Stimulated activated CD4-positive, alpha-beta T cell treated with anti-CD3 and anti-CD28 coated beads, Interleukin-12 subunit alpha, Interleukin-12 subunit beta, amount 100 ng/mL, for 4 hours (primary cell): ENCODE data around the gene RGS19.

Source experiments
- DNase-seq: peaks from one replicate; pipeline ENCODE4 v3.0.0-alpha.2; 2020

Gene RGS19

DNA sequence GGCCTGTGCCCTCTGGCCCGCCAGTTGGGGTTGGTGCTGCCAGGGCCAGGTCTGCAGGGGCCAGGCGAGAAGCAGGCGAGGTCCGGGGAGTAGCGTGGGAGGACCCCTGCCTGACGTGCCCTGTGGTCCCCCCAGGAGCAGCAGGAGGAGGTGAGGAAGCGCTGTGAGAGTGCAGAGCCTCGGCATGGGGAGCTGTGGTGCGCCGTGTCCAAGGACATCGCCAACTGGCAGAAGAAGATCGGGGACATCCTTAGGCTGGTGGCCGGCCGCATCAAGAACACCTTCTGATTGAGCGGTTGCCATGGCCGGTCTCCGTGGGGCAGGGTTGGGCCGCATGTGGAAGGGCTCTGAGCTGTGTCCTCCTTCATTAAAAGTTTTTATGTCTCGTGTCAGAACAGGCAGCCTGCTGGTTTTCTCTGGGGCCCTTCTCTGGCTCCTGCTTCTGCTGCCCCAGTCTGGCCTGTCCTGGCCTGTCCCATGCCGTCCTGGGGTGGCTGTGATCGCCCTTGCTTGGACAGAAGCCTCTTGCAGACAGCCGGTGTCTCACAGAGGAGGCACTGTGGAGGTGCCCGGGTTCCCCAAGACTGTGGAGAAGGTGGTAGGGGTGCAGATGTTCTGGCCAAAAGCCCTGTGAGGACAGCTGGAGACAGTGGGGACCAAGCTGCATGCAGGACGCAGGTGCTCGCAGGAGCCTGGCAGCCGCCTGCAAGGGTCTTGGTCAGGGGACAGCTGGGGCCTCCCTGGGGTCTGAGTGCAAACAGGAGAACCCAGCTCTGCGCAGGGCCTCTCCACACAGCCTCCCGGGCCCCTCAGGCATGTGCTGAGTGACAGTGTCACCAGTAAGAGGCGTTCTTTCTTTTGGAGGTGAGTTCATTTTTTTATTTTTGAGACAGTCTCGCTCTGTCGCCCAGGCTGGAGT lies 46.4 kb downstream of the RGS19 start:
- DNase-seq = no peak

DNA sequence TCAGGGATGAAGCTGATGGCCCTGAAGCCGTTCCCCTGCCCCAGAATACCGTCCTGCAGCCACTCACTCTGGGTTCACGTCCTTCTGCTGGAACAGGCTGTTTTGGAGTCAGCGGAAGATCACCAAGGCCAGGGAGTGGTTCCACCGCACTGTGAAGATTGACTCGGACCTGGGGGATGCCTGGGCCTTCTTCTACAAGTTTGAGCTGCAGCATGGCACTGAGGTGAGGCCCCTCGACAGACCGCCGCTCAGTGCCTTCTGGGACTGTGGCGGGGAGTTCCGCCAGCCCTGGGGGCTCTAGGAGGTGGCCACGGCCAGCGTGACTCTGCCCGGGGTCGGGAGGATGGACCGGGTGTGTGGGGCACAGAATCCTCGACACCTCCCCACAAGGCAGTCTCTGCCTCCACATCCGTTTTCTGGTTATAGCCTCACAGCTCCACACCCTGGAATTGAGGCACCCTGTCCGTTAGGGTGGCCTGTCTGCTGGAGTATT lies 47.5 kb downstream of the RGS19 start:
- no peak for DNase-seq

DNA sequence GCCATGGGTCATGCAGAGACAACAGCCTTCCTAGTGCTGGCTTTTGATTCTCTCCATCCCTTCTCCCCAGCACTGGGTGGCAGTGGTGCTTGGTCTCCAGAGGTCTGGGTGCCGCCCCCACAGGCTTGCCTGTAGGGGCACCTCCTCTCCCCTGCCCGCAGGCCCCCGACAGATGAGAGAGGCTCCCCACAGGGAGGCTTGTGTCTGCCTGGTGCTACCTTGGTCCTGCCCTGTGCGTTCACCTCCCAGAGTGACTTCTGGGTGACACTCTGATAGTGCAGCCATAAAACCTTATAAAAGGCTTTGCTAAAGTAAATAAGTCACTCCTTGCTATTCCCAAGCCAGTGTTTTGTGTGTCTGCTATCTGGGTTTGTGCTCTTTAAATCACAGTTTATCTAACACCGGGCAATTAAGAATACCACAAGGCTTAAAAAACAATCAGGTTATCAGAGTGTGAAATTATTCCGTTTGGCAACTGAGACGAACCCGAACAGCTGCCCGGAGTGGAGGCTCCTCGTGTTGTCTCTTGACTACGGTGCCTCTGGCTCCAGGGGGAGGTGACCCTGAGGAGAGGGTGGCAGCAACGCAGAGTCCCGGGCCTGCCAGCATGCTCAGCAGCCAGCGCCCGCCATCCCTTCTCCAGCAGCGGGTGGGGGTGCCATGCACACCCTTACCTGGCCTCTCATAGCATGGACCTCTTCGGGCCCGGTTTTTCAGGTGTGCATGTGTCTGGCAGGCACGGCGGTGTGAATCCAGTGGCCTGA lies 48.8 kb downstream of the RGS19 start:
- DNase-seq = no peak

DNA sequence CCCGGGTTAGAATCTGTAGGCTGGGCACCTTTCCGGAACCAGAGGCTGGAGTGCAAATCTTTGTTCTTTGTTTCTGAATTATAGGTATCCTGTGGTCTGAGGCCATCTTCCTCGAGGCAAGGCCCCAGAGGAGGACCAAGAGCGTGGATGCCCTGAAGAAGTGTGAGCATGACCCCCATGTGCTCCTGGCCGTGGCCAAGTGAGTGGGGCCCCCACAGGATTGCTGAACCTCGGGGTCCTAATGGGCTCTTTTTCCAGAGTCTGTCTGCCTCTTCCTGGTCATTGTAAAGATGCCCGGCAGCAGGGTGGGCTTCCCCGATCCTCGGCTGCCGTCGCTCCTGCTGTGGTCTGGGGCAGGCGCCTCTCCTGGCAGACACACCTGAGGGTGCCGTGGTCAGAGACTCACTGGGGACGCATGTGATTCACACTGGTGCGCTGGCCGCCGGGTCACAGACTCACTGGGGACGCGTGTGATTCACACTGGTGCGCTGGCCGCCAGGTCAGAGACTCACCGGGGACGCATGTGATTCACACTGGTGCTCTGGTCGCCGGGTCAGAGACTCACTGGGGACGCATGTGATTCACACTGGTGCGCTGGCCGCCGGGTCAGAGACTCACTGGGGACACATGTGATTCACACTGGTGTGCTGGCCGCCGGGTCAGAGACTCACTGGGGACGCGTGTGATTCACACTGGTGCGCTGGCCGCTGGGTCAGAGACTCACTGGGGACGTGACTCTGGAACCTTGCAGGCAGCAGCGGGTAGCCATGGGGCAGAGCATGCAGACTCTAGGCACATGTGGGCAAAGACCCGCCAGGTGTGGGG lies 49.8 kb downstream of the RGS19 start:
- DNase-seq = no peak

DNA sequence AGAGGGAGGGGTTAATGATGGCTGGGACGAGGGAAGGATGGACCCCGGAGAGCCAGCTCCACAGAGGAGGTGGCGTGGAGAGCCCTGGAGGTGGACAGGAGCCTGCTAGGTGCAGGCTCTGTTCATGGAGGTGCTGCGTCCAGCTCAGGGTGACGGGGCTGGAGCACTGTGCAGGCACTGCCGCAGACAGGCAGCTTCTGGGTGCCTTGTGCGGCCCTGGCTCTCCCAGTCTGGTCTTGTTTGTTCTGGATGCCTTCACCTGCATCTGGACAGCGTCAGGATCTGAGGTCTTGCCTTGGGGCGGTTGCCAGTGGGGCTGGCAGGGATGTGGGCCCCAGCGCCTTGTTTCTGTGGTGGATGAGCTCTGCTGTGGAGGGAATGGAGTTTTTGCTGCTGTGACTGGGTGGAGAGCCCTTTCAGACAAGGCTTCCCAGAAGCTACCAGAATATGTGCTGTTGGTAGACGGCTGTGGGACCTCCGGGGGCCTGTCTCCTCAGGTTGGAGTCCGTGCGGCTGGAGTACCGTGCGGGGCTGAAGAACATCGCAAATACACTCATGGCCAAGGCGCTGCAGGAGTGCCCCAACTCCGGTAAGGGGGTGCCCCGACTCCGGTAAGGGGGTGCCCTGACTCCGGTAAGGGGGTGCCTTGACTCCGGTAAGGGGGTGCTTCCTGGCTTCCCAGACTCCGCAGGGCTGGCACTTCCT lies 51.2 kb downstream of the RGS19 start:
- DNase-seq = no peak

DNA sequence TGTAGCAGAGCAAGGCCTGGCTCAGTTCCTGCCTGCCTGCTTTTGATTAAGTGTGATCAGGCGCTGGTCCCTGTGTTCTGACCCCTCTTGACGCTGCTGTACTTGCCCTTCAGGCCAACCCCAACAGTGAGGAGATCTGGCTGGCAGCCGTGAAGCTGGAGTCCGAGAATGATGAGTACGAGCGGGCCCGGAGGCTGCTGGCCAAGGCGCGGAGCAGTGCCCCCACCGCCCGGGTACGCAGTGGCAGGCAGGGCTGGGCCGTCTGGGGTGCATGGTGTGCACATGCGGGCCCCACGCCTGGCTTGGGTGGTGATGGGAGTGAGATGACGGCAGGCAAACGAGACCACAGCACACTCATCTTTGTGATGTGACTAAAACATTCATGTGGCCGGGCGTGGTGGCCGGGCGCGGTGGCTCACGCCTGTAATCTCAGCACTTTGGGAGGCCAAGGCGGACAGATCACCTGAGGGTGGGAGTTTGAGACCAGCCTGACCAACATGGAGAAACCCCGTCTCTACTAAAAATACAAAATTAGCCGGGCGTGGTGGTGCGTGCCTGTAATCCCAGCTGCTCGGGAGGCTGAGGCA lies 53.4 kb downstream of the RGS19 start:
- DNase-seq = no peak

DNA sequence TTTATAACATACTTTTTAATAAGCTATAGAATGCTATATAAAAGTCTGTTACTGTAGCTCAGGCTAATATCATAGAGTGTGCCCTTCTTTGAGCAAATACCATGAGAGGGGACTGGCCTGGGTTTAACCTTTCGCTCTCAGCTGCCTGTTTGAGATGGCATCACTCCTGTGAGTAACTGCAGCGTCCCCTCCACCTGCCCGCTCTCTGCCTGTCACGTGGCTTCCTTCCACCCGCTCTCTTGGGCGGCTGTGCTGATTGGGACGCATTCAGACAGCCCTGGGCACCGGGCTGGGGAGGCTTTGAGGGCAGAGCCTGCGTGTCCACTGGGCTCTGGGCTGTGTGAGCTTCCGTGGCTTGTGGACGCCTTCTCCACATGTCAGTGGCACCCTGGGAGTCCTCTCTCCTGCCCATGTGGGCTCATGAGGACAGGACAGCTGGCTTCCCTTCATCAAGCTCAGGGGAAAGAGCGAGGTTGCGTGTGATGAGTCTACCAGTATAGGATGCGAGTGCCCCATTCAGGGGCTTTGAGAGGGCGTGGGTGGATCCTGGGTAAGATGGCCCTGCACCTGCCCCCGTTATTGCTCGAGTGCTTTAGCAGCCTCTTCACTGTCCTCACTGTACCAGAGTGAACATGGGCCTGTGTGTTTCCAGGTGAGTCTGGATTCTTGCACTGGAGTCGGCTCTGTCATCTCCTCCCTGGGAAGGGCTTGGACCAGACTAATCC lies 54.1 kb downstream of the RGS19 start:
- DNase-seq = no peak

DNA sequence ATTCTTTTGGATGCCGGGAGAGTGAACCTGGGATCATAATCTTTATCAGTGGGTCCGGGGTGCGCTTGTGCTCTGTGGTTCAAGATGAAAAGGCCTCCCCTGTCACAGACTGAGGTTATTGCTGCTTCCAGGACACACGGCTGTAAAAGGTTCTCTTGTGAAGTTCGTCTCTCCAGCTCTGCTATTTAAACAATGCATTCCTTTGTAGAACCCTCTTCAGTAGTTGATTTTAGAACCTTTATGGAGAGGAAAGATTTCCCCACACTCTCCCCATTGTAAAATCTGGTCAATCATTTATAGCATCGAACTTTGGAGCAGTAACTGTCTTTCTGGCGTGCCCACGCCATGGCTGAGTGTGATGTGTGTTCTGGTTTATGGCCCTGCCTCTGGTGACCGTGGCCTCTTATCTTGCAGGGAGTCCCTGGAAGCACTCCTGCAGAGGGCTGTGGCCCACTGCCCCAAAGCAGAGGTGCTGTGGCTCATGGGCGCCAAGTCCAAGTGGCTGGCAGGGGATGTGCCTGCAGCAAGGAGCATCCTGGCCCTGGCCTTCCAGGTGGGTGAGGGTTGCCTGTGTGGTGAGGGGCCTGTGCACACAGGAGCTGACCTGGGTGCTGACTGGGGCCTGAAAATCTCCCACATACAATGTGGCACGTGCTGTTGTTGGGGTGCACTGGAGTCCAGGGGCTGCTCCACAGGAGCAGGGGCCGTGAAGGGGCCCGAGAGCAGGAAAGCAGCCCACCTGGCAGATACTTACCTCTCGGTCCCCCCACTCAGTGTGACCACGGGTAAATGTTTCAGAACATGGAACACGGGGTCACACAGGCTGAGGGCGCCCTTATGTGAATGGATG lies 55.0 kb downstream of the RGS19 start:
- DNase-seq = no peak

DNA sequence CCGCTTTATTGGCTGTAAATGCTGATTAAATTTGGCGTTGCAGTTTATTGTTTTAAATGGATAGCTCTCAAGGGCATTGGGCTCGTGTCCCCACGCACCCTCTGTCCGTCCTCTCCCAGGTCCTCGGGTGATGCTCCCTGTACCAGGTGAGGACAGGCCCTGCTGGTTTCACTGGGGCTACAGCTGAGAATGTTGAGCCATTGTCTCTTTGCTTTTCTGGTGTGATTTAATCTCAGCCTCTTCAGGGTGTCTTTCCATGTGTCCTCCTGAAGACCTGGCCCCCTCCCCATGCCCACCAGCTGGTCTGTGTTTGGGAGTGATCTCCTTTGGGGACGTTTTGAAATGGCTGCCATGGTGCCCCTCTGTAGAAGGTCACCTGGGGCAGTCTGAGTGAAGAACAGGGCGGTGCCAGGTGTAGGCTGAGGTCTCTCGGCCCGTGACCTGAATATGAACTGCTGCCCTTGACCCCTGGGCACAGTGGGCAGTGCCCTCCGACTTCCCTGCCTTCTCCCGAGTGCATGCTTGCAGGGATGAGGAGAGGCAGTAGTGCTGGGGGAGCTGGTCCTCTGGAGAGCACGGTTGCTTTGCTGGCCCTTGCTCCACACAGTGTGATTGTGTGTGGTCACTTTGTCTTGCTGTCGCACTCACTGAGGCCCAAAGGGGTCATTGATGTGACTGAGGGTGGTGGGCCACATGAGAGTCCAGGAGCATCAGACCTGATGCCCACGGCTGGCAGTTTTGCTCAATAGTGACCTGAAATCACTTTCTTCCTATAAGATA lies 55.8 kb downstream of the RGS19 start:
- DNase-seq = no peak
